Fibroblast of lung (primary cell): ENCODE results near the gene FUCA1. TPM values are rescaled to one million over a fixed set of nuclear protein-coding genes. Genes with fewer than 3 reads are reported as not detected.

ENCODE experiments used
- DNase-seq, 2 donors: peaks; one replicate each; pipeline versions ENCODE4 v3.0.0 to v3.0.0-alpha.2; 2010; ENCODE audit warnings: low read depth in 2 of 2
- H2AFZ ChIP-seq: 2 replicates; pipeline ENCODE4 v1.5.1; 2012; ENCODE audit warnings: low read length, control low read depth, inconsistent platforms
- H3K27ac ChIP-seq: 2 replicates; pipeline ENCODE4 v1.5.1; 2011; ENCODE audit warnings: low read length, control low read depth; ENCODE audit not compliant: insufficient read depth
- H3K27me3 ChIP-seq: 2 replicates; pipeline ENCODE4 v1.5.1; 2011; ENCODE audit warnings: mild to moderate bottlenecking, low read length; ENCODE audit not compliant: control insufficient read depth, insufficient read depth
- H3K36me3 ChIP-seq: 2 replicates; pipeline ENCODE4 v1.5.1; 2011; ENCODE audit warnings: low read length; ENCODE audit not compliant: control insufficient read depth, insufficient read depth
- H3K4me1 ChIP-seq: 2 replicates; pipeline ENCODE4 v1.5.1; 2011; ENCODE audit warnings: low read length; ENCODE audit not compliant: control insufficient read depth, insufficient read depth; ENCODE audit errors: extremely low read depth
- H3K4me2 ChIP-seq: 2 replicates; pipeline ENCODE4 v1.5.1; 2011; ENCODE audit warnings: low read length, control low read depth; ENCODE audit not compliant: insufficient read depth; ENCODE audit errors: extremely low read depth
- H3K4me3 ChIP-seq, 4 experiments: fragments of 200-600 bp in 1 of 4; sonication (generic) in 1 of 4; replicated peaks in 1 of 4; 2 replicates each; pipeline ENCODE4 v1.5.1; 2011 to 2016; ENCODE audit warnings: low read length in 4 of 4, low read depth in 3 of 4, mild to moderate bottlenecking in 3 of 4, control low read depth in 2 of 4, inconsistent platforms in 1 of 4, mixed read lengths in 1 of 4; ENCODE audit not compliant: insufficient read depth in 1 of 4; ENCODE audit errors: control extremely low read depth in 1 of 4
- H3K79me2 ChIP-seq: 2 replicates; pipeline ENCODE4 v1.5.1; 2012; ENCODE audit warnings: mild to moderate bottlenecking, low read length, inconsistent platforms; ENCODE audit not compliant: control insufficient read depth, insufficient read depth
- H3K9ac ChIP-seq: 2 replicates; pipeline ENCODE4 v1.5.1; 2011; ENCODE audit warnings: mild to moderate bottlenecking, low read length, control low read depth; ENCODE audit not compliant: insufficient read depth
- H3K9me3 ChIP-seq: 2 replicates; pipeline ENCODE4 v1.5.1; 2012; ENCODE audit warnings: low read depth, low read length; ENCODE audit not compliant: control insufficient read depth, insufficient read depth
- H4K20me1 ChIP-seq: 2 replicates; pipeline ENCODE4 v1.5.1; 2011; ENCODE audit warnings: low read length; ENCODE audit not compliant: control insufficient read depth, insufficient read depth; ENCODE audit errors: extremely low read depth
- CTCF ChIP-seq, 2 donors: IDR thresholded peaks in 1 of 2; conservative IDR thresholded peaks in 1 of 2; 1 replicate in 1 of 2; 2 replicates in 1 of 2; pipeline ENCODE4 v1.5.1; 2011 to 2012; ENCODE audit warnings: low read length in 2 of 2, control low read depth in 1 of 2, inconsistent platforms in 1 of 2, low read depth in 1 of 2, mild to moderate bottlenecking in 1 of 2
- EZH2 ChIP-seq: IDR thresholded peaks from 2 replicates; pipeline ENCODE4 v1.5.1; 2012; ENCODE audit warnings: low read length, control low read depth, mild to moderate bottlenecking; ENCODE audit errors: missing control alignments
- polyA plus RNA-seq, 2 donors: library from polyadenylated mRNA; depleted of rRNA in 1 of 2; stranded (reverse) in 1 of 2; unstranded in 1 of 2; fragments of >200 nt; gene quantifications; 2 replicates each; pipeline ENCODE4 v1.2.1, GENCODE V29; 2011 to 2012; ENCODE audit warnings: missing spikeins in 1 of 2
- total RNA-seq: library from RNA; depleted of rRNA; stranded (reverse); fragments of >200 nt; gene quantifications from 2 replicates; pipeline ENCODE4 v1.2.1, GENCODE V29; 2014

FUCA1 gene
- total and polyA plus RNA-seq, 2 donors (not counting 1 experiment from before 2014, with no cell fraction given), result 4.1 to 9.7 TPM

- H2AFZ ChIP-seq, result peak overlapping the region; percentile 70
- peak overlapping the region; percentile 100 for H3K4me2 ChIP-seq
- H3K9ac ChIP-seq, result peak overlapping the region; percentile 77
- H3K9me3 ChIP-seq, result no peaks in the 10 kb centered on the region
- no peaks in the 10 kb centered on the region for H3K79me2 ChIP-seq
- no peak for TF ChIP-seq CTCF (conservative IDR thresholded peaks at IDR 0.05 in 1 of 2, IDR thresholded peaks at IDR 0.05 in 1 of 2; ENCODE audit: low read depth in 1 of 2, low read length in 2 of 2)
- no peak for TF ChIP-seq EZH2
- DNase-seq, result peak; percentile 73 to 83
- H4K20me1 ChIP-seq, result no peaks in the 10 kb centered on the region
- no peaks in the 10 kb centered on the region for H3K27me3 ChIP-seq
- peaks cover 8% of the 10 kb centered on the region for H3K4me1 ChIP-seq
- peaks cover 14% of the 10 kb centered on the region for H3K36me3 ChIP-seq
- peak overlapping the region; percentile 63 for H3K27ac ChIP-seq
- peak overlapping the region; percentile 51 to 89 (median 78) for H3K4me3 ChIP-seq
Observed at GRCh38 chr1:23799570-23800399, 68.3 kb downstream of the FUCA1 start.

- Histone ChIP-seq H3K4me1 (peaks cover 8% of the 10 kb centered on the region), H3K9me3 (no peaks in the 10 kb centered on the region), H3K4me2 (peak overlapping the region; percentile 100), H3K36me3 (peaks cover 14% of the 10 kb centered on the region), H3K79me2 (no peaks in the 10 kb centered on the region), H2AFZ (no peak overlapping the region), H3K27ac (peak overlapping the region; percentile 63), H3K4me3 (peak overlapping the region in 3 of 4 experiments; percentile 75 to 89 (median 81)), H3K27me3 (no peaks in the 10 kb centered on the region), H3K9ac (no peak overlapping the region), H4K20me1 (no peaks in the 10 kb centered on the region)
- no peak for DNase-seq
- TF ChIP-seq CTCF (conservative IDR thresholded peaks at IDR 0.05 in 1 of 2, IDR thresholded peaks at IDR 0.05 in 1 of 2; ENCODE audit: low read depth in 1 of 2, low read length in 2 of 2) (no peak), EZH2 (no peak)
Observed at GRCh38 chr1:23799255-23799569, 68.9 kb downstream of the FUCA1 start.

DNA sequence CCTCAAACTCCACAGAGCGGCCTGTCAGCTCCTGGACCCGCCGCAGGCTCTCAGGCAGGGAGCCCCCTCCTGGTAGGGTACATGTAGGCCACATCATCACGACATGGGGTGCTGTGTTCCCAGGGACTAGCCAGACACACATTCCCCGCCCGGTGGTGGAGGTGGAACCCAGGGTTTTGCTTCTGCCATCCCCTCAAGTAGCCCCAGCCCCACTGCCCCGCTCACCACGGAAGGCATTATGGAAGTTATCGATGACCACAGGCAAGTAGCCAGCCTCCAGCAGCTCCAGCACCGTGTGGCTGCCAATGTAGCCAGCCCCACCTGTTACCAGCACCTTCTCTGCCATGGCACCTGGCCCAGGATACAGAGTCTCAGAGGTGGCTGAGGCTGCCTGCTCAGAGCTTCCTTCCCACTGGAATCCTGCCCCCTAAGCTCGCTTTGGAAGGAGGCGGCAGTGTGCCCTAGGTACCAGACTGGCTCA is 69.4 kb downstream of the FUCA1 start:
- Histone ChIP-seq H3K9me3 (no peaks in the 10 kb centered on the region), H3K36me3 (peaks cover 14% of the 10 kb centered on the region), H2AFZ (no peak overlapping the region), H3K4me3 (peak overlapping the region in 1 of 4 experiments; percentile 75), H3K27ac (peak overlapping the region; percentile 19), H3K9ac (no peak overlapping the region), H3K27me3 (no peaks in the 10 kb centered on the region), H3K79me2 (no peaks in the 10 kb centered on the region), H3K4me2 (no peak overlapping the region), H4K20me1 (no peaks in the 10 kb centered on the region), H3K4me1 (peaks cover 8% of the 10 kb centered on the region)
- TF ChIP-seq CTCF (conservative IDR thresholded peaks at IDR 0.05 in 1 of 2, IDR thresholded peaks at IDR 0.05 in 1 of 2; ENCODE audit: low read depth in 1 of 2, low read length in 2 of 2) (no peak), EZH2 (no peak)
- DNase-seq, result no peak
